ENCODE measurements around the gene DIP2C.
"Not testable (repeated sequence)": the region's sequence is repeated elsewhere in the genome, so short reads cannot be mapped to it uniquely, and the experiment has no call there.

Gene DIP2C

DNA sequence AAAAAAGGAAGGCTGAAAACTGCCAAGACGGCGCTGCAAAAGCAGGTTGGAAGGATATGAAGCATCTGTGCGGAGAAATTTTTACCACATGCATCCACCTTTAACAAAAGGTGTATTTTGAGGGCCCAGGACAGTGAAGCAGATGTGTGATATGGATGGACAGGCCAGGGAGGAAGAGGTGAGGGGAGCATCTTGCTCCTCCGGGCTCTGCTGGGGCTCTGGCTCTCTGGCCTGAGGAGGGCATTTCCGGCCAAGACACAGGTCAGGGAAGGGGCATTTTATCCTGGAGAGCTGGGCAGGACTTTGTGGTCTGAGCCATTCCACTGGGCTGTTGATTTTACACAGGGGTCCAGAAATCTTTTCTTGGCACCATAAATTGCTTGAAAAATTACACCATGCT, 379.1 kb downstream of the DIP2C start:
- DNase-seq = no peak

DNA sequence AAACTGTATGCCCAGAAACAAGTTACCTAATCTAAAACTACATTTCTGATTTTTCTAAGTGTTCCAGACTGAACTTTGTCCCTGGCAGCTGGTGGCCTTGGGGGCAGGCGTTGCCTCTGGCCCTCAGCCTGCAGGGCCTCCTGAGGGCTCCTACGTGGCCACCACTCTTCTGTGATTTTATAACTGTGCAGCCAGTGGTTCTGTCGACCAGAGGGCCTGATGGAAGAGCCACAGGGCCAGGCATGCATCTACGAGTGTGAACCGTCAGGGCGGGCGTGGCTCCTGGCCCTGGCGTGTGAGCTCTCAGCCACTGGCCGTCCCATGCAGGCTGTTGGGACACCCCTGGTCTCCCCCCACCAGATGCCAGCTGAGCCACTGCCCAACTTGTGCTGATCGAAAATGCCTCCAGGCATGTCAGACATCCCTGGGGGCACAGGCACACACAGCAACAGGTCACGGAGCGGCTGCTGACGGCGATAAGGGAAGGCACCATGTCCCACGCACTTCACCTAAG, 380.8 kb downstream of the DIP2C start:
- DNase-seq = no peak

DNA sequence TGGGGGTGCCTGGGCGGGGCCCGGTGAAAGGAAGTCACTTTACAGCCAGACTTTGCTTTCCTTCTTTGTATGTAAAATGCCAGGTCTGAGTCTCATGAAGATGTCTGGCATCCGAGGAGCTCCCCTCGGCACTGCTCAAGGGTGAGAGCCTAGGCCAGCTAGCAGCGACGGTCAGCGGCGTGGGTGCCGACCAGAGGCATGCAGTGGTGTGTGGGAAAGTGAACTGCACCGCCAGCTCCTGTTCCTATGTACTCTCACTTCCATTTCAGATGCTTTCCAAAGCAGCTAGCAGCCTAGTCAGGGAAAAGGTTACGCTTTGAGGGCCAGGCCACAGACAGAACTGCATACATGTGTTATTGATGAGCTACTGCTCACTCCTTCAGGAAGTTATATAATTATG, 381.4 kb downstream of the DIP2C start:
- DNase-seq = no peak

DNA sequence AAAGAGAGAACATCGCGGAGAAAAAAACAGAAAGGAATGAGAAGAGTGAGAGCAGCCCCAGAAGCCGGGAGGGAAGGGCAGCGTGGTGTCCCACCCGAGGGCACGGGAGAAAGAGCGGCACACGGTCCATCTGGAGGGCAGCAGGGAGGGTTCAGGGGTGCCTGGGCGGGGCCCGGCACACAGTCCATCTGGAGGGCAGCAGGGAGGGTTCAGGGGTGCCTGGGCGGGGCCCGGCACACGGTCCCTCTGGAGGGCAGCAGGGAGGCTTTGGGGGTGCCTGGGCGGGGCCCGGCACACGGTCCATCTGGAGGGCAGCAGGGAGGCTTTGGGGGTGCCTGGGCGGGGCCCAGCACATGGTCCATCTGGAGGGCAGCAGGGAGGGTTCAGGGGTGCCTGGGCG, 381.8 kb downstream of the DIP2C start:
- no peak for DNase-seq

DNA sequence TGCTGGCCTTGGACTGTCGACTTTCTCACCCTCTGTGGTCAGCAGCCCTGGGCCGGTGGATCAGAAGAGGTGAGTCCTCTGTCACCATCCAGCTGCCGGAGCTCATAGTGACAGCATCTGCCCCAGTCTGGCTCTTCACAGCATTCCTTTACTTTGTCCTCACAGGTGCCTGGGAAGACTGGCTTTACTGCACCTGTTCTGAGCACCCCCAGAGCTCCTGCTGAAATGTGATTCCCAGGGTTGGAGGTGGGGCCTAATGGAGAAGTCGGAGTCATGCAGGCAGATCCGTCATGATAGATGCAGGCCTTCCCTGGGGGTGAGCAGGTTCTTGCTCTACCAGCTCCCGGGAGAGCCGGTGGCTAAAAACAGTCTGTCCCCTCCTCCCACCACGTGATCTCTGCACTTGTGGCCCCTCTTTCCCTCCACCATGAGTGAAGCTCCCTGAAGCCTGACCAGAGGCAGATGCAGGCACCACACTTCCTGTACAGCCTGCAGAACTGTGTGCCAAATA, 382.7 kb downstream of the DIP2C start:
- DNase-seq = no peak

DNA sequence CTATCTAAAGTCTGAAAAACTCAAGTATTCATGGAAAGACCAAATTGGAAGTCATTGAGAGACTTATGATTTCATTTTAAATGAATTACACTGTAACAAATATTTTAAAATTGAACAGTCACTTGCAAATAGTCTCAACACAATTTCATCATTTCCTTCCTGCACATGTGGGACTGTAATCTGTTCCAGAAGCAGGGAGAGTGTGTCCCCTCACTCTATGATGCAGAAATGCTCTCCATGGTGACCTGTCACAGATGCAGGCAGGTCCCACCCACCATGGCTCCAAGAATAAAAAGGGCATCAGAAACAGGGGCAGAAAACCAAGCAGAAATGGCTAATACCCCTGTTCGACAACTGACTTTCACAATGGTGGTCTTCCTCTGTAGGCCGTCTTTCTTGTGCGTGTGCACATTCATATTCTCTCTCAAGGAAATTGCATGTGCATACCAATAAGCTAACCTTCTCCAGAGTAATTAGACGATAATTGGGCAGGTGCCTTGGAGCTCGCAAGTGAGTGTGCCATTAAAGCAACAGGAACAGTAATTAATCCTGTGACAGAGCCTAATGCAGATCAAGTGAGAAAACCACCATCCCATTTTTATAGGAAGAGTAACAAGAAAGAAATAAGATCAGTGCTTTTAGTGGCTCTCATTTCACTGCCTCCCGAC, 383.3 kb downstream of the DIP2C start:
- DNase-seq = no peak

DNA sequence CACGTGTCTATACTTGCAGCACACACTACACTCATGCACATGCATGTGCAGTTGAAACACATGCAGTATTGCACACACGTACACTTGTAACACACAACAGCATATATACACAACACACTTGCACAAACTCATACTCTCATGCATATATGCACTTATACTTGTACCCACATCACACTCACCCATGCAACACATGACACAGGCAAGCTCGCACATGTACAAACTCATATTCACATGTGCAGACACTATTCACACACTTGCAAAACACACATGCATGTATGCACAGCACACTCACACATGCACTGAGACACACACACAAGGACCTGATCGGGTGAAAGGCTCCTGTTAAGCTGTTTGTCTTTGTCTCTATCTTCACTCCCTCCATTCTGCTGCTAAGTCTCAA, 384.4 kb downstream of the DIP2C start:
- no peak for DNase-seq

DNA sequence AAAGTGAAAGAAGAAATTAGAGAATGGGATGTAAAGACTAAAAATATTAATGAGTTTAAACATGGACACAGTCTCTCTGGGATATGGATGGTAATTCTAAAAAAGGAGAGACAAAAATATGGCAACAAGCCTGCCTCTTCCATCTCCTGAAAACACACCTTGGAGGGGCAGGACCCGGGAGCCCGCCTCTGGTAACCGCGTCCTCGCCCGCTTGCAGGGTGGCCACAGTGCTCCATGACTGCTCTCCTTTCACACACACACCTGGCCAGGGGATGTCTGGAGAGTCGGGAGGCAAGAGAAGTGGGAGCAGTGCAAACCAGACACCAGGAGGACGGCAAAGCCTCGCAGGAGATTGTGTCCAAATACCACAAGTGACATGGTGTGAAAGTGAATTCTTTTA, 387.9 kb downstream of the DIP2C start:
- DNase-seq = no peak

DNA sequence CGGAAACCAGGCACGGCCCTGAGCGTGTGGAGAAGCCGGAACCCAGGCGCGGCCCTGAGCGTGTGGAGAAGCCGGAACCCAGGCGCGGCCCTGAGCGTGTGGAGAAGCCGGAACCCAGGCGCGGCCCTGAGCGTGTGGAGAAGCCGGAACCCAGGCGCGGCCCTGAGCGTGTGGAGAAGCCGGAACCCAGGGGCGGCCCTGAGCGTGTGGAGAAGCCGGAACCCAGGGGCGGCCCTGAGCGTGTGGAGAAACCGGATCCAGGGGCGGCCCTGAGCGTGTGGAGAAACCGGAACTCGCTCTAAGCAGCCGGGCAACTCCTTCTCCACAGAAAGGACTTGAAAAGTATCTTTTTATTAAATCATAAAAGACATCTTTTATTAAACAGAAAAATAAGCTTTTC, 388.9 kb downstream of the DIP2C start:
- DNase-seq = not testable (repeated sequence)

DNA sequence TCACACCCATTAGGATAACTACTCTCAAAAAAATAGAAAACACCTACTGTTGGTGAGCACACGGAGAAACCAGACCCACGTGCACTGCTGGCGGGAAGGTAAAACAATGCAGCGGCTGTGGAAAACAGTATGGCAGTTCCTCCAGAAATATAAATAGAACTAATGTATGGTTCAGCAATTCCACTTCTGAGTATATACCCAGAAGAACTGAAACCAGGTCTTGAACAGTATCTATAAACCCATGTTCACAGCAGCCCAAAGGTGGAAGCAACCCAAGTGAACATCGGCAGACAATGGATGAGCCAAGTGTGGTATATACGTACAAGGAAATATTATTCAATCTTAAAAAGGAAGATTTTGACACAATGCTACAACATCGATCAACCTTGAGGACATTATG, 389.5 kb downstream of the DIP2C start:
- no peak for DNase-seq

DNA sequence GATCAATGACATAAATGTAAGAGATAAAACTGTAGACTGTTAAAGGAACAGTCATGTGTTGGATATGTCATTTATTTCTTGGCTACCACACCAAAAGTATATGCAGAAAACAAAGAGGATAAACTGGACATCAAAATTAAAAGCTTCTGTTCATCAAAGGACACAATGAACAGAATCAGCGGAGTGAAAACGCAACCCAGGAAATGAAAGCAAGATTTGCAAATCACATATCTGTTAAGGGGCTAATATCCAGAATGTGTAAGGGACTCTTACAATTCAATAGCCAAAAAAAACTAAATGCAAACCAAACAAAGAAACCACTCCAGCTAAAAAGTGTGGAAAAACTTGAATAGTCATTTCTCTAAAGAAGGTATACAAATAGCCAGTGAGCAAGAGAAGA, 390.0 kb downstream of the DIP2C start:
- no peak for DNase-seq

DNA sequence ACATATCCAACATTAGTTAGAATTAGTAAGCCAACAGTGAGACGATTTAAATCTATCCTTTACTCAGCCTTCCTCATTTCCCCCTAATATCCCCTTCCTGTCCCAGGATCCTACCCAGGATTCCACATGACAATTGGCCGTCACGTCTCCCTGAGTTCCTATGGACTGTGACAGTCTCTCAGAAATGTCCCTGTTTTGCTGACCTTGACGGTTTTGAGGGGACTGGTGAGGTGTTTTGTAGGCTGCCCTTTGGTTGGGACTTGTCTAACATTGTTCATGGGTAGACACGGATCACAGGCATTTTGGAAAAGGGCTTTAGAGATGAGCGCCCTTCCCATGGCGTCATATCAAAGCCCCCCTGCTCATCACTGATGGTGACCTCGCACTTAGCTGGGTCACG, 391.4 kb downstream of the DIP2C start:
- no peak for DNase-seq

DNA sequence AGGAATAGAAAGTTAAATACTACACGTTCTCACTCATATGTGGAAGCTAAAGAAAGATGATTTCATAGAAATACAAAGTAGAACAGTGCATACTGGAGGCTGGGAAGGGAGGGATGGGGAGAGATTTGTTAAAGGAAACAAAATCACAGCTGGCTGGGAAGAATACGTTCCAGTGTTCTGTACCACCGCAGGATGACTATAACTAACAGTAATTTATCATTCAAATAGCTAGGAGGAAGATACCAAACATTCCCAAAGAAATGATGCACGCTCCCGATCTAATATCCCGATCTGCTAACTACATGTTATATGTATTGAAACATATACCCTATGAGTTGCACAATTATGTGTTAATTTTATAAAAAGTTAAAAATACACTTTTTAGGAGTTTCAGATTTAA, 391.9 kb downstream of the DIP2C start:
- no peak for DNase-seq

DNA sequence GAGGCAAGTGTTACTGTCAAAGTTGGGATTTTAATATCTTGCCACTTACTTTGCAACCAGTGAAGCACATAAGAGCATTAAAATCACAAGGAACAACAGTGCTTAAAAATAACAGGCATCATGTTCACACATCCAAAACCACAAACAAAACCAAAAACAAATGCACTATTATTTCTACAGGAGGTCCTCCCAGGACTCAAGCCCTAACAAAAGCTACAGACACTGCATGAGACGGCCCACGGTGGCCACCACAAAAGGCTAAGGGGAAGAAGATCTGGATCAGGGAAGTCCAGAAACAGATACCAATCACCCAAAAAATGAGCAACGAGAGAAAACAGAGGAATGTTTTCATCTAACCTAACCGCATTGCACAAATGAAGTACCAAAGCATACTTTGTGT, 395.8 kb downstream of the DIP2C start:
- DNase-seq = no peak

DNA sequence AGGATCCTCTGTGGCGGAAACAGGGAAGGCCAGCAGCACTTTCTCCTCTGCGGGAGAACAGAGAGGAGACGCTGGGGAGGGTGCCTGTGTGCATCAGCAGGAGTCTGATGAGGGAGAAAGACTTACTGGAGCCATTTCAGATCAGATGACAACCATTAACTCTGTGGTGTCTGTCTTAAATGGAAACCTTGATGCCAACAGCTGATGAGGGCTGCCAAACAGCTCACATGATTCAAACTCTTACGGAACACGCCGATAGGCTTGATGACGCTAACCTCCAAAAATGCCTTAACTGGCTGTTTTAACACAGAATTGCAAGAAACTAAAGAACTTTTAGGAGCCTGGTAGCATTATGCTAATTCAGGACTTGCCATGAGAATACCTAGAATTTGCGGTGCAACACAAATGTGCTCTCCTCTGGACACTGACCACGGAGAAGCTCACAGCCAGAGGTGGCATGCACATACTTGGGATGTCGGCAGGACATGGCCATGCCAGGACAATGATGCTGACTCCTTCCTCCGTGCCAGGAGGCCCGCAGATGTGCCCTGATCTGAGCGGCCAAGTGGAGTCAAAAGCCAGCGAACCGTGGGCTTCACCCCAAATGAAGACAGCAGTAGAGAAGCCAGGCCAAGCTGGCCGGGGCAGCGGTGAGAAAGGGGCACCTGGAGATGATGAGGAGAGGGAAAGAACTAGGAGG, 399.3 kb downstream of the DIP2C start:
- no peak for DNase-seq

DNA sequence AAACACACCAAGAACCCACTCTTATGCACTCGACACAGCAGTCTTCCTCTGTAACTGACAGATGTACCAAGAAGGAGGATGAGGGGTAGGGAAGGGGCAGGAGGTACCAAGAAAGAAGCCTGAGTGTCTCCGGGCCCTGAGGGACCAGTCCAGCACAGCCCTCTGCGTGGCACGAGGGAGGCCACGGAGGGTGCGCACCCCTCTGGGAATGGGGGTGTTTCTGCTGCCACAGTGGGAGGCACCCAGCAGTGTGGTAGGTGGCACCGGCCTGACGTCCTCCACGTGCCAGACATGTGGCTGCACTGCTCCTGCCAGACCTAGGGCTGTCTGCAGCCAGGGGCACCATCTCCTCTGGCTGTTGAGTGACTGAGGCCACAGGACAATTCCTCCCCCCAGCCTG, 399.9 kb downstream of the DIP2C start:
- DNase-seq = no peak

DNA sequence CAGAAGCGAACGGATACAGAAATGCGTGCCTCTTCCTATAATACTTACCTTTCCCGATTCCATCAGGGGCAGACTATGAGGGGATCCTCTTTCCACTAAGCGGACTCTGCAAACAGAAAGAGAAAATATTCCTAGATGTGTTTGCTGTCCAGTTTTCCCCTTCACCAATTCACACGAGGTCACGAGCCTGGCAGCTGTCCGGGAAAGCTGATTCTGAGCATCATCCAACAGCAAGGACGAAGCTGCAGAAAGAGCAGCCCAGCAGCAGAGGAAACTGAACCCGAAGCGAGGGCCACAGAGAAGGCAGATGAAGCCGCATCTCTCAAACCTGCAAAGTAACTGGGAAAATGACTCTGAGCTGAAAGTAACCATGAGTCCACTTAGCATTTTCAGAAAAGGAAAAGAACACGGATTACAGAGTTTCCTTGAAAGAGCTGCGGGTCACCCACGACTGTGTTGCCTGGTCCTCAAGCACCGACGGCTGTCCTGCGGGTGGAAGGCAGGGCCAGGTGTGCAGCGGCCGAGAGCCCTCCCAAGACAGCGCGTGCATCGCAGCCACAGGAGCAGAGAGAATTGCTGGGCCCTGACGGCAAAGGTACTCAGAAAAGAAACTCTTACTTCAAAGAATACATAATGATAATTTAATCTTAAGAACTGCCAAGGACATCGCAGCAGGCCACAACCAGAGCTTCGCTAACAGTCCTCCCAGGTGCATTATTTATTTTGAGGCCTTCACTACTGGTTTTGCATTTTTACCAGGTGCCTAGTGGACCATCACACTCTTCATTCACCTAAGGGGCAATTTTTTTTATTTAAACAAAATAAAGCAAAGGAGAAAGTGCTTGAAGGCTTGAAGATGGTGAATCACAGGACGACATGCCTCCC, 400.9 kb downstream of the DIP2C start:
- no peak for DNase-seq

DNA sequence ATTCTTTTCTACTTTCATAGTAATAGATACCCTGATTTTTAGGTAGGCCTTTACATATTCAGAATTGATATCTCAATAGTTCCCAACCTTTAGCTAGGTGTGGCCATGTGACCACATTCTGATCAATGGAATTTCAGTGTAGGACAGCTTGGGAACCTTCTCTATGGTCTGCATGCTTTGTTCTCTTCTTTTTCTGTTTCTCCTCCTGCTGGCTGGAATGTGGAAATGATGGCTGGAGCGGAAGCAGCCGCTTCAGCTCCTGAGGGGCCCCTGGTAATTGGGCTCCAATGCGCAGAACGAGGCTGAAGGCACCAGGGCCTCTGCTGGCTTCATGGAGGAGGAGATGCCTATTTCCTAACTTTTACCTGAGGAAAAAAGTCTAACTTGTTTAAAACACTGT, 401.7 kb downstream of the DIP2C start:
- DNase-seq = no peak

DNA sequence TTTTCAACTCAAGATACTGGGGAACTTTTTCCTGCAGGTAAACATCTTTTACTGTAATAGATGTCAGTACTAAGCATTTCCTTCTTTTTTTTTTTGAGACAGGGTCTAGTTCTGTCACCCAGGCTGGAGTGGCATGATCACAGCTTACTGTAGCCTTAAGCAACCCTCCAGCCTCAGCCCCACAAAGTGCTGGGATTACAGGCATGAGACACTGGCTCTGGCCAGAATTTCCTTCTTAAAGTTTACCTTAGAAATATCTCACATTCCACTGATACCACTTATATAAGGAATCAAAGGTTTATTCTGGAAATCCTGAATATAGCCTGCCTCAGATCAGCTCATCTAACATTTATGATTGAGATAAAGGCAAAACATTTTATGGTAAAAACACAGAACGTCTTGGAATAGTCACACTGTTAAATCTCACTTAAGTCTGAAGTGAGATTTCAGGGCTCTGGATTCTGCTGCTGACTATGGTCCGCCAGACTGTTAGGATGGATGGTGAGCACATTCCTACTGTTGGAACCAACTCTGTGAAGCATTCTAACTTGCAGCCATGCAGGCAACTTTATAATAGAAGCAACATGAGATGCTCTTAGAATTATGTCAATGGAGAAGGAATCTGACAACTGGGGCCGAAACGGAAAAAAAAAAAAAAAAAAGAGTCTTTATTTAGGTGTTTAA, 402.3 kb downstream of the DIP2C start:
- DNase-seq = no peak

DNA sequence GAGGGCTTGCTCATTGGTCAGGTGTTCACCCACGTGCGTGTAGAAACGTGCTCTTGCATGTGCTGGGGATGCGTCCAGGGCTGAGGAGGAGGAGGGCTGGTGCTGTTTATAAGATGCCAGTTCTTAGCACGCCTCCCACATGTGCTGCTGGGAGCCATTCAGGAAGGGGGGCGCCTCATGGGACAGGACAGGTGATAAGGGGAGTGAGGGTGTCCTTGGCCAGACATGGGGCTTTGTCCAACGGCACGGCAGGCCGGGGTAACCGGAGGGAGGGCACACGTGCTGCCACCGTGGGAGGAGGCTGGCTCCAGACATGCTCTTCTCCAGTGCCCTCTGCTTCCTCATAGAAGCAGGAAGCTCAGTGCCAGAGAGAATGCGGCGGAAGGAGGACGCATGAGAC, 404.3 kb downstream of the DIP2C start:
- no peak for DNase-seq

DNA sequence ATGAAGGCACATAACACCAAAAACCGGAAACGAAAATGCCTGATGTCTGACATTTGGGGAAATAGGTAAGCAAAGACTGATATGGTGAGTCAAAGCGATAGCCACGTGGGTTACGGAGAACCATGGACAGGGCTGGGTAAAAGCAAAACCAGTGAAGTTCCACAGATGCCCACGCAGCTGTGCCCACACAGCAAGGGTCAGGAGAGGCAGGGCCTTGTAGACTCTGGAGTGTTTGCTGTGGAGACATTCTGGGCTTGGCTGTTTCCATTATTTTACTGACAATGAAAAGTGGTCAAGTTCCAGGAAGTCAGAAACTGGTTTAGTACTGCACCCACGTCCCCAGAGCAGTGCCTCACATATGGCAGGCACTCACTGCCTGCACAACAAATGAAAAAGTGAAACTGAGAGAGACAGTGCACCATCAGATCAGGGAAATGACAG, 405.5 kb downstream of the DIP2C start:
- DNase-seq = no peak

DNA sequence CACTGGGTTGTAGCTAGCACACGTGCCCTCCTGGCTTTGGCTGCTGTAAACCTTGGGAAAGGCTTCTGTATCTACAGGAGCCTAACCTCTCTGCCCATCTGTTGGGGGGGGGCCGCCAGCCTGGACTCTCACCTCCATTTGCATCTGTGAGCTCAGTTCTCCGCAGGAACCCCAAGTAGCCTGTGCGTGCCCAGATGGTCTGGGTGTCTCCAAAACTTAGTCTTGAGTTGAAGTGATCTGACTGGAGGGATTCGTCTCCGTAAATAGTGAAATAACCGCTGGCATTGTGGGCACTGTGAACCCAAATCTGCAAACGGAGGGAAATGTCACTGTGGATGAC, 406.4 kb downstream of the DIP2C start:
- DNase-seq = no peak
